Middle frontal gyrus (tissue), 1 donor: Measurements from ENCODE around the gene GLT6D1.
"Not testable (repeated sequence)": the region's sequence is repeated elsewhere in the genome, so short reads cannot be mapped to it uniquely, and the experiment has no call there.

Source experiments
- DNase-seq: peaks from one replicate; pipeline ENCODE4 v3.0.0-alpha.2; 2015; ENCODE audit warnings: low spot score; ENCODE audit errors: extremely low spot score

The GLT6D1 gene

GRCh38 chr9:135639196-135639595 lies at the start of gene GLT6D1:
GLT6D1 (minus strand) TSS chr9:135639540; CDS start chr9:135639187, 353 bp downstream.
- no peak for DNase-seq

GRCh38 chr9:135689011-135689410 lies 49.7 kb upstream of the GLT6D1 start:
- DNase-seq, result no peak

- no peak for DNase-seq
These were observed 47.9 kb upstream of the GLT6D1 start for GRCh38 chr9:135687216-135687615.

- DNase-seq, result no peak
These were observed 45.4 kb upstream of the GLT6D1 start for GRCh38 chr9:135684691-135685090.

- no peak for DNase-seq
These were observed 44.2 kb upstream of the GLT6D1 start for GRCh38 chr9:135683401-135684034.

GRCh38 chr9:135681161-135681560 lies 41.8 kb upstream of the GLT6D1 start:
- DNase-seq, result no peak

- DNase-seq, result no peak
These were observed 40.7 kb upstream of the GLT6D1 start for GRCh38 chr9:135680056-135680455.

GRCh38 chr9:135678236-135679017 lies 39.1 kb upstream of the GLT6D1 start:
- no peak for DNase-seq

GRCh38 chr9:135677641-135678168 lies 38.4 kb upstream of the GLT6D1 start:
- DNase-seq, result no peak

GRCh38 chr9:135676891-135677290 lies 37.6 kb upstream of the GLT6D1 start:
- no peak for DNase-seq

- DNase-seq, result no peak
These were observed 35.6 kb upstream of the GLT6D1 start for GRCh38 chr9:135674977-135675376.

GRCh38 chr9:135673941-135674340 lies 34.6 kb upstream of the GLT6D1 start:
- no peak for DNase-seq

GRCh38 chr9:135672786-135673185 lies 33.4 kb upstream of the GLT6D1 start:
- not testable (repeated sequence) for DNase-seq

GRCh38 chr9:135671591-135672041 lies 32.3 kb upstream of the GLT6D1 start:
- no peak for DNase-seq

GRCh38 chr9:135670721-135671590 lies 31.6 kb upstream of the GLT6D1 start:
- DNase-seq, result no peak

- no peak for DNase-seq
These were observed 30.4 kb upstream of the GLT6D1 start for GRCh38 chr9:135669616-135670285.

- not testable (repeated sequence) for DNase-seq
These were observed 29.7 kb upstream of the GLT6D1 start for GRCh38 chr9:135669018-135669417.

GRCh38 chr9:135667463-135668001 lies 28.2 kb upstream of the GLT6D1 start:
- no peak for DNase-seq

- no peak for DNase-seq
These were observed 27.5 kb upstream of the GLT6D1 start for GRCh38 chr9:135666534-135667462.

- DNase-seq, result no peak
These were observed 26.5 kb upstream of the GLT6D1 start for GRCh38 chr9:135665795-135666189.
